Activated CD4-positive, alpha-beta T cell treated with anti-CD3 and anti-CD28 coated beads, Interleukin-2, amount 50 U/mL, for 48 hours (primary cell): ENCODE measurements around the gene M6PR.

Source experiments
- DNase-seq, 2 experiments: peaks; one replicate each; pipeline ENCODE4 v3.0.0-alpha.2; 2020

The M6PR gene

DNA sequence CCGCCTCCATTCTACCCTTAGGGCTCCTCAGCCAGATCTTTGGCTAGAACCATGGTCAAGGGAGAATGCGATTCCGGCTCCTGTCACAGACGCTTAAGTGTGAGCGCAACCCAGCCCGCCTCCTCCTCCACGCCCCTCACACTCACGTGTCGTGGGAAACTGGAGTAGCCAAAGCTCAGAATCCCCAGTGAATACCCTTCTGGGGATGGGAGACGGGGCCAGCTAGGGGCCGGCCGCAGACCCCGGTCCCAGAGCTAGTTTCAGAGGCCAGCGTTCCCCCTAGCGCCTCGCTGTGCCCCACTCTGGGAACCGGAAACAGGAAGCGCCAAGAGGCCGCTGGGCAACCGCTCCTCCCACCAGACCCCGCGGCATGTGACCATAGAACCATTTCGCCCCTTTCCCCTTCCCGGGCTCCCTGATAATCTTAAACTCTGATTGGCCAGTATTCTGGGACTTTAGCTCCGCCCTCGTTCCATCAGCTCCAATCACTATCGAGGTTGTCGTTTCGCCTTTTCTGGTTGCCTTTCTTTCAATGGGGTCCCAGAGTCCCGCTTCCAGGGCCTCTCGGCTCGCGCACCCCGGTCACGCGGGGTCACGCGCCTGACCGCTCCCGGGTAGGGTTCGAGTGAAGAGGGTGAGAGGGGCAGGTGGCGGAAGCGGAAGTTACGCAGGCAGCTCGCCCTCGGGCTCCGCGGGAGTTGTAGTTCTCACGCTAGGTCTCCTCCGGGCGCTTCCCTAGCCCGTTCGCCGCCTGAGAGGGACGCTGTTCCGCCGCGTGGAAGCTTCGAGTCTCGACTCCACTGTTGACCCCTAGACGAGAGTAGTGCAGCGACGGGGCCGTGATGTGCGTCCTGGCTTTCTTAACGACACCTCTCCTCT, at the start of gene M6PR:
Gene M6PR, minus strand, starts transcription at position 304 of the 879 bp plus-strand sequence. CDS start 3,241 bp downstream, outside the sequence.
- DNase-seq, result peak; percentile 91 to 94

- DNase-seq, result peak in 1 of 2 experiments; percentile 31
Observed at GRCh38 chr12:8996682-8997405, 47.4 kb upstream of the M6PR start.

GRCh38 chr12:8995021-8995775, 45.8 kb upstream of the M6PR start:
- DNase-seq, result no peak

GRCh38 chr12:8993827-8994226, 44.4 kb upstream of the M6PR start:
- no peak for DNase-seq

- no peak for DNase-seq
Observed at GRCh38 chr12:8991371-8992345, 42.2 kb upstream of the M6PR start.

DNA sequence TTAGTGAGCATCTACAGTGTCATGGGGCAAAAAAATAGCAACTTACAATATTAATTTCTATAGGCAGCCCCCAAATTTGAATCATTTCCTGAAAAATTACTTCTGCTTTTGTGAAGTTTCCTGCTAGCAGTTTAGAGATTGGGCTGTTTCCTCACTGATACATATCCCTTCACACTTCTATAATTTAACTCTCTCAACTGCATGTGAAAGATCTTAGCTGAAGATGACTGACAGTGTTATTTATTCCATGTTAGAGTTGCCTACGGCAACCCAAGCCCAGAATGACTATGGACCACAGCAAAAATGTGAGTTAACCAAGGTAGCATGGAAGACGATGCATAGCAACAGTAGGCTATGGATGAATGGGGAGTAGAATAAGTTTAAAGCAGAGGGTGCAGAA, 40.0 kb upstream of the M6PR start, which contains the start of gene KLRG1:
Gene KLRG1, plus strand, starts transcription at position 134 of the 400 bp plus-strand sequence. Its CDS starts 90 bp downstream, at position 224.
- no peak for DNase-seq

DNA sequence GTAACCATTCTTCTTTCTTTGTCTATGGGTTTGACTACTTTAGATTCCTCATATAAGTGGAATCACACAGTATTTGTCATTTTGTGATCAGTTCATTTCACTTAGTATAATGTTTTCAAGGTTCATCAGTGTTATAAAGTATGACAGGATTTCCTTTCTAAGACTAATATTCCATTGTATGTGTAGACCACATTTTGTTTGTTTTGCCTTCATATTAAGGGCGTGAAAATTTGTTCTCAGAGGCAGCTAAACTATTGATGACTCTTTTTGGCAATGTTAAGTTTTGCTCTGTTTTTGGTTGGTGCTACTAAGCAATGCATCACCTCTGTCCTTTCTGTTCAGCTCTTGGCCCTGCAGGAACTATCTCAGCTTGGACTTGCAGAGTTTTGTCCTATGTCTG, 38.2 kb upstream of the M6PR start:
- no peak for DNase-seq

DNA sequence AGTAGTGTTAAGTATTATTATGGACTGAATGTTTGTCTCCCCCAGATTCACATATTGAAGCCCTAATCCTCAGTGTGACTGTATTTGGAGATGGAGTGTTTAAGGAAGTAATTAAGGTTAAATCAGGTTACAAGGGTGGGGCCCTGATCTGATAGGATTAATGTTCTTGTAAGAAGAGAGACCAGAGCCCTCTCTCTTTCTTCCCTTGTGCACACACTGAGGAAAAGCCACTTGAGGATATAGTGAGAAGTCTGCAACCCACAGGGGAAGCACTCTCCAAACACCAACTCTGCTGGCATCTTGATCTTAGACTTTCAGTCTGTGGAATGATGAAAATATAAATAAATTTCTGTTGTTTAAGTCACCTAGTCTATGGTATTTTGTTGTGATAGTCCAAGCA, 37.7 kb upstream of the M6PR start:
- DNase-seq, result no peak

DNA sequence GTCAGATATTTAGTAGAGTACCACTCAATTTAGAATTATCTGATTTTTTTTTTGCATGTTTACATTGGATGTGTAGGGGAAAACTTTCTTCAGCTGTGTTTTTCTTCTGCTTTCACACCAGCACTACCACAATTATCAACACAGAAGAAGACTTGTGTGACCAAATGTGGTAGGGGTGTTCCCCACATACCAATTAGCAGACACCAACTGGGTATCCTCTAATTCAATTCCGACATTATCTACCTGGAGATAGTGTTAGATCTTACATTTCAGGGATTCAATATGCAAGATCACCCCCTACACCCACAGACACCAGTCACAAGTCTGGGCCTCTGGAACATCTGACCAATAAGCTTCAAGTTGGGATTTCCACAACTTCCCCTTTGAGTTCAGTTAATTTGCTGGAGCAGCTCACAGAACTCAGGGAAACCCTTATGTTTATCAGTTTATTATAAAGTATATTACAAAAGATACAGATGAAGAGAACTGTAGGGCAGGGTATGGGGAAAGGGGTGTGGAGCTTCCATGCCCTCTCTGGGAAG, 35.8 kb upstream of the M6PR start:
- DNase-seq, result no peak

DNA sequence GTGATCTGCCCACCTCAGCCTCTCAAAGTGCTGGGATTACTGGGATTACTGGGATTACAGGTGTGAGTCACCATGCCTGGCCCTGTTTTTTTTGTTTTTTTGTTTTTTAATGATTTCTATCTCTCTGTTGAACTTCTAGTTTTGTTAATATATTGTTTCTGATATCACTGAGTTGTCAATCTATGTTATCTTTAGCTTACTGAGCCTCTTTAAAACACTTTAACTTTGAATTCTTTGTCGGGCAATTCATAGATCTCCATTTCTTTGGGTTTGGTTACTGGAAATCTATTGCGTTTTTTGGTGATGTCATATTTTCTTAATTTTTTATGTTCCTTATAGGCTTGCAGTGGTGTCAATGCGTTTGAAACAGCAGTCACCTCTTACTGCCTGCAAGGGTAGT, 30.7 kb upstream of the M6PR start:
- no peak for DNase-seq

GRCh38 chr12:8970432-8970831, 21.0 kb upstream of the M6PR start:
- no peak for DNase-seq

- no peak for DNase-seq
Observed at GRCh38 chr12:8969861-8970411, 20.5 kb upstream of the M6PR start.

DNA sequence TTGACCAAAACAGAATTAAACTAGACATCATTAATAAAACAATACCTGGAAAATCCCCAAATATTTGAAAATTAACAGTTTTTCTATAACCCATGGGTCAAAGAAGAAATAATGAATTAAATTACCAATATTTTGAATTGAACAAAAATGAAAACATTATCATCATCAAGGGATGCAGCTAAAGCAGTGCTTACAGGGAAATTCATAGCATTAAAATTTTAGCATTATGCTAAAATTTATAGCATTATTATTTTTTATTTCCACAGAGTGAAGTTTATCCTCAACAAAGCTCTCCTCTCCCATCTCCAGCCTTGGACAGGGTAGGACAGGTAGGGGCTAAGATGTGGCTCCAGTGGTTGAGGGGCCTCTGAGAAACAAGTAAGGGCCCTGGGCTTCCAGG, 19.3 kb upstream of the M6PR start:
- DNase-seq, result no peak

- DNase-seq, result no peak
Observed at GRCh38 chr12:8960176-8960575, 10.7 kb upstream of the M6PR start.

DNA sequence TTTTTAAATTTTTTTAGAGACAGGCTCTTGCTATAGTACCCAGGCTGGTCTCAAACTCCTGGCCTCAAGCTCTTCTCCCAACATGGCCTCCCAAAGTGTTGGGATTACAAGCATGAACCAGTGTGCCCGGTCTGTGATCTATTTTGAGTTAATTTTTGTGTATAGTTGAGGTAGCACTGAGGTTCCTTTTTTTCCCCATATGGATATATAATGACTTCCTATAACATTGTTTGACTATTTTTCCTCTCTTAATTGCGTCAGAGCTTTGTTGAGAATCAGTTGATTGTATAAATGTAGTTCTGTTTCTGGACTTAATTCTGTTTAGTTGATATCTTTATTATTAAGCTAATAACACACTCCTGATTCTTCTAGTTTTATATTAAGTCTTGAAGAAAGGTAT, 8.6 kb upstream of the M6PR start:
- DNase-seq, result no peak

GRCh38 chr12:8957561-8957960, 8.1 kb upstream of the M6PR start:
- no peak for DNase-seq

GRCh38 chr12:8956772-8957171, 7.3 kb upstream of the M6PR start:
- no peak for DNase-seq

- DNase-seq, result no peak
Observed at GRCh38 chr12:8956073-8956472, 6.6 kb upstream of the M6PR start.

- peak; percentile 37 to 50 for DNase-seq
Observed at GRCh38 chr12:8953773-8954402, 4.4 kb upstream of the M6PR start.

DNA sequence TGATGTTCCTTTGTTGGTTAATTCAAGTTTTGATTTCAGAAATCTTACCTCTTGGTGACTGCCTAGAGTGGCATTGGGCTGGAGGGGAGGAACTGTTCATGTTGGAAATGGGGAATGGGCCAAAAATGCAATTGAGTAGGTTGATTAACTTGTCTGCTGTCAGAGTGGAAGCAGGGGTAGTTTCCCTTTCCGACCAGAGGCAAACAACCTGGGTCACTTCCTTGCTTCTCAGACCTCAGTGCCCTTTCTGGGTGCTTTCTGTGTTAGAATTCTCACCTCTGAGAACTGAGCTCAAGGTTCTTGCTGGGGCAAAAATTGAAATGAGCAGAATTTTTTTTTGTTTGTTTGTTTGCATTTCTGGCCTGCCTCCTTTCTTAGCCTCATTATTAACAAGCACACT, 2.3 kb upstream of the M6PR start:
- peak; percentile 15 to 32 for DNase-seq
